GM23338 (cell line): ENCODE results near the gene ZNF878. TPM values are rescaled to one million over a fixed set of nuclear protein-coding genes. Genes with fewer than 3 reads are reported as not detected.

Experiments used
- ATAC-seq: fragments of 200-7000 bp; cut with Tn5 transposase; 3 replicates; pipeline ENCODE4 v1.9.1; 2020
- DNase-seq: peaks from one replicate; pipeline ENCODE4 v3.0.0-alpha.2; 2015; ENCODE audit warnings: low spot score
- H2AFZ ChIP-seq: fragments of 200-600 bp; sonication (generic); 2 replicates; pipeline ENCODE4 v1.8.0; 2016; ENCODE audit warnings: antibody characterized with exemption, mild to moderate bottlenecking, moderate library complexity
- H3F3A ChIP-seq: fragments of 200-600 bp; sonication (generic); replicated peaks from 2 replicates; pipeline ENCODE4 v1.8.0; 2017; ENCODE audit warnings: antibody characterized with exemption, mixed run types, low read depth
- H3K27ac ChIP-seq: fragments of 200-600 bp; sonication (generic); 2 replicates; pipeline ENCODE4 v1.6.1; 2016; ENCODE audit warnings: low read depth
- H3K27me3 ChIP-seq: fragments of 200-600 bp; sonication (generic); 2 replicates; pipeline ENCODE4 v1.8.0; 2016; ENCODE audit warnings: mild to moderate bottlenecking, mixed run types, moderate library complexity; ENCODE audit not compliant: insufficient read depth
- H3K36me3 ChIP-seq: fragments of 200-600 bp; sonication (generic); 2 replicates; pipeline ENCODE4 v1.8.0; 2016; ENCODE audit warnings: mild to moderate bottlenecking; ENCODE audit not compliant: insufficient read depth
- H3K4me1 ChIP-seq: fragments of 200-600 bp; sonication (generic); 2 replicates; pipeline ENCODE4 v1.8.0; 2016; ENCODE audit warnings: mild to moderate bottlenecking, moderate library complexity; ENCODE audit not compliant: insufficient read depth
- H3K4me2 ChIP-seq: fragments of 200-600 bp; sonication (generic); 2 replicates; pipeline ENCODE4 v1.7.1; 2017; ENCODE audit warnings: mixed run types
- H3K4me3 ChIP-seq: fragments of 200-600 bp; sonication (generic); 2 replicates; pipeline ENCODE4 v1.6.1; 2016; ENCODE audit warnings: mixed run types
- H3K79me2 ChIP-seq: fragments of 200-600 bp; sonication (generic); replicated peaks from 2 replicates; pipeline ENCODE4 v1.8.0; 2017; ENCODE audit warnings: mild to moderate bottlenecking; ENCODE audit not compliant: insufficient read depth
- H3K9me2 ChIP-seq: fragments of 200-600 bp; sonication (generic); 2 replicates; pipeline ENCODE4 v1.8.0; 2017; ENCODE audit not compliant: insufficient read depth
- H4K20me1 ChIP-seq: fragments of 200-600 bp; sonication (generic); replicated peaks from 2 replicates; pipeline ENCODE4 v1.8.0; 2017; ENCODE audit warnings: mild to moderate bottlenecking; ENCODE audit not compliant: insufficient read depth
- H3K27ac Mint-ChIP-seq: 2 replicates; pipeline ENCODE4 v1.8.0; 2020; ENCODE audit warnings: inconsistent platforms, mild to moderate bottlenecking, moderate library complexity, mixed read lengths
- H3K27me3 Mint-ChIP-seq: 3 replicates; pipeline ENCODE4 v1.8.0; 2022; ENCODE audit warnings: low read depth, mild to moderate bottlenecking, moderate library complexity, mixed read lengths, inconsistent platforms; ENCODE audit not compliant: insufficient read depth, poor library complexity
- H3K36me3 Mint-ChIP-seq: 3 replicates; pipeline ENCODE4 v1.8.0; 2021; ENCODE audit warnings: low read depth, mild to moderate bottlenecking, inconsistent platforms, moderate library complexity, mixed read lengths
- H3K4me1 Mint-ChIP-seq: 3 replicates; pipeline ENCODE4 v1.8.0; 2020; ENCODE audit warnings: mild to moderate bottlenecking, inconsistent platforms, mixed read lengths
- H3K4me3 Mint-ChIP-seq: 3 replicates; pipeline ENCODE4 v1.8.0; 2021; ENCODE audit warnings: moderate library complexity, mild to moderate bottlenecking, inconsistent platforms, mixed read lengths
- H3K9me3 Mint-ChIP-seq: 3 replicates; pipeline ENCODE4 v1.8.0; 2020; ENCODE audit warnings: moderate library complexity, mild to moderate bottlenecking, inconsistent platforms, mixed read lengths
- CREB1 ChIP-seq: fragments of 250-450 bp; sonication (Bioruptor Pico); IDR thresholded peaks from 2 replicates; pipeline ENCODE4 v1.5.0; 2020; ENCODE audit warnings: low read depth, mild to moderate bottlenecking, moderate library complexity
- EZH2 ChIP-seq: fragments of 200-600 bp; sonication (generic); IDR thresholded peaks from one replicate; pipeline ENCODE4 v1.8.0; 2017; ENCODE audit warnings: antibody characterized with exemption, mild to moderate bottlenecking, low read depth; ENCODE audit not compliant: unreplicated experiment
- EZH2phosphoT487 ChIP-seq: fragments of 200-600 bp; sonication (generic); IDR thresholded peaks from one replicate; pipeline ENCODE4 v1.8.1; 2018; ENCODE audit warnings: antibody characterized with exemption; ENCODE audit not compliant: unreplicated experiment
- JUNB ChIP-seq: IDR thresholded peaks from one replicate; pipeline ENCODE4 v1.6.1; 2016; ENCODE audit warnings: antibody characterized with exemption; ENCODE audit not compliant: unreplicated experiment
- POLR2AphosphoS5 ChIP-seq: IDR thresholded peaks from 2 replicates; pipeline ENCODE4 v1.6.1; 2016; ENCODE audit warnings: antibody characterized with exemption, low read depth
- STAT1 ChIP-seq: IDR thresholded peaks from one replicate; pipeline ENCODE4 v1.6.1; 2016; ENCODE audit warnings: antibody characterized with exemption; ENCODE audit not compliant: unreplicated experiment
- ZNF114 ChIP-seq: fragments of 250-450 bp; sonication (Bioruptor Pico); IDR thresholded peaks from 2 replicates; pipeline ENCODE4 v1.5.0; 2020; ENCODE audit warnings: mild to moderate bottlenecking, moderate library complexity
- ZNF331 ChIP-seq: fragments of 250-450 bp; sonication (Bioruptor Pico); IDR thresholded peaks from 2 replicates; pipeline ENCODE4 v1.5.0; 2020; ENCODE audit warnings: low read depth, mild to moderate bottlenecking, moderate library complexity
- polyA plus RNA-seq: library from polyadenylated mRNA; unstranded; fragments of >200 nt; fragmentation: Nextera tagmentation; extraction: Ambion mirVana; gene quantifications from 2 replicates; pipeline ENCODE4 v1.2.1, GENCODE V29; 2016
- total RNA-seq: library from RNA; depleted of rRNA; stranded (reverse); fragments of >200 nt; shearing (Covaris generic); gene quantifications from 2 replicates; pipeline ENCODE4 v1.2.3, GENCODE V29; 2014
- TF ChIP-seq, protein P1 (sequence below), 2 experiments: fragments of 200-600 bp in 1 of 2; sonication (generic) in 1 of 2; conservative IDR thresholded peaks; 2 replicates each; pipeline versions ENCODE4 v1.5.1 to v1.6.1; 2016 to 2017; ENCODE audit warnings: antibody characterized with exemption in 2 of 2, low read depth in 2 of 2, mild to moderate bottlenecking in 2 of 2, moderate library complexity in 1 of 2
- TF ChIP-seq, protein P2 (sequence below): IDR thresholded peaks from 2 replicates; pipeline ENCODE4 v1.6.1; 2016; ENCODE audit warnings: antibody characterized with exemption
- TF ChIP-seq, protein P3 (sequence below): IDR thresholded peaks from one replicate; pipeline ENCODE4 v1.6.1; 2018; ENCODE audit warnings: antibody characterized with exemption; ENCODE audit not compliant: unreplicated experiment

The ZNF878 gene
- total and polyA plus RNA-seq, 2 experiments from 2014 or later: 8.7 to 16.4 TPM

- H3K27ac Mint-ChIP-seq: no peak within 1 kb of the TSS
- ATAC-seq: peak; percentile 87
Measured at GRCh38 chr19:12064590-12065538, 12.1 kb upstream of the ZNF878 start, which contains the start of gene ZNF844. Gene ZNF844 (plus strand): TSS chr19:12064731. CDS start chr19:12064874, 143 bp downstream.

DNA sequence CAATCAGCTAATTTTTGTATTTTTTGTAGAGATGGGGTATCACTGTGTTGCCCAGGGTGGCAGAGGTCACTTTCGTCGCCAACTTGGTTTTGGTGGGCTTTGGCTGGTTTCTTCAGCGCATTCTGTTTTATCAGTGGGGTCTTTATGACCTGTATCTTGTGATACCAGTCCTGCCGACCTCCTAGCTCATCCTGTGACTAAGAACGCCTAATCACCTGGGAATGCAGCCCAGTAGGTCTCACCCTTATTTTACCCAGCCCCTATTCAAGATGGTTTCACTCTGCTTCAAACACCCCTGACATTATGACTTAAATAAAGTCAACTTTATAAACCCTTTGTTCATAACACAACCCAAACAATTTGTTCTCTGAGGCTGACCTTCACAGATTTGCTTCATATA, 3.0 kb upstream of the ZNF878 start:
- Histone ChIP-seq H3K79me2 (peaks cover 8% of the 10 kb centered on the region), H3K27me3 (peaks cover 4% of the 10 kb centered on the region; the same call in 1 of the 2 replicates), H3K27ac (no peak overlapping the region), H2AFZ (no peak overlapping the region), H3K36me3 (no peaks in the 10 kb centered on the region), H3K4me1 (0 out of 2 replicates have a peak, but pooled peaks cover 4% of the 10 kb centered on the region), H4K20me1 (no peaks in the 10 kb centered on the region), H3K9me2 (no peaks in the 10 kb centered on the region), H3F3A (peaks cover 19% of the 10 kb centered on the region; the same call in 1 of the 2 replicates), H3K4me3 (no peak overlapping the region), H3K4me2 (no peak overlapping the region)
- H3K36me3 Mint-ChIP-seq: peaks cover 46% of the 10 kb centered on the region
- peaks cover 92% of the 10 kb centered on the region for H3K9me3 Mint-ChIP-seq
- no peak for DNase-seq
- no peaks in the 10 kb centered on the region for H3K27me3 Mint-ChIP-seq
- no peak overlapping the region for H3K4me3 Mint-ChIP-seq
- ATAC-seq: no peak
- no peak overlapping the region for H3K27ac Mint-ChIP-seq
- H3K4me1 Mint-ChIP-seq: no peaks in the 10 kb centered on the region
- TF ChIP-seq POLR2AphosphoS5: no peak
- TF ChIP-seq, protein P1, sequence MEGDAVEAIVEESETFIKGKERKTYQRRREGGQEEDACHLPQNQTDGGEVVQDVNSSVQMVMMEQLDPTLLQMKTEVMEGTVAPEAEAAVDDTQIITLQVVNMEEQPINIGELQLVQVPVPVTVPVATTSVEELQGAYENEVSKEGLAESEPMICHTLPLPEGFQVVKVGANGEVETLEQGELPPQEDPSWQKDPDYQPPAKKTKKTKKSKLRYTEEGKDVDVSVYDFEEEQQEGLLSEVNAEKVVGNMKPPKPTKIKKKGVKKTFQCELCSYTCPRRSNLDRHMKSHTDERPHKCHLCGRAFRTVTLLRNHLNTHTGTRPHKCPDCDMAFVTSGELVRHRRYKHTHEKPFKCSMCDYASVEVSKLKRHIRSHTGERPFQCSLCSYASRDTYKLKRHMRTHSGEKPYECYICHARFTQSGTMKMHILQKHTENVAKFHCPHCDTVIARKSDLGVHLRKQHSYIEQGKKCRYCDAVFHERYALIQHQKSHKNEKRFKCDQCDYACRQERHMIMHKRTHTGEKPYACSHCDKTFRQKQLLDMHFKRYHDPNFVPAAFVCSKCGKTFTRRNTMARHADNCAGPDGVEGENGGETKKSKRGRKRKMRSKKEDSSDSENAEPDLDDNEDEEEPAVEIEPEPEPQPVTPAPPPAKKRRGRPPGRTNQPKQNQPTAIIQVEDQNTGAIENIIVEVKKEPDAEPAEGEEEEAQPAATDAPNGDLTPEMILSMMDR (conservative IDR thresholded peaks at IDR 0.05; ENCODE audit: low read depth in 2 of 2): no peak
- TF ChIP-seq ZNF331 (CRISPR knock-in tag): no peak
- TF ChIP-seq, protein P2, sequence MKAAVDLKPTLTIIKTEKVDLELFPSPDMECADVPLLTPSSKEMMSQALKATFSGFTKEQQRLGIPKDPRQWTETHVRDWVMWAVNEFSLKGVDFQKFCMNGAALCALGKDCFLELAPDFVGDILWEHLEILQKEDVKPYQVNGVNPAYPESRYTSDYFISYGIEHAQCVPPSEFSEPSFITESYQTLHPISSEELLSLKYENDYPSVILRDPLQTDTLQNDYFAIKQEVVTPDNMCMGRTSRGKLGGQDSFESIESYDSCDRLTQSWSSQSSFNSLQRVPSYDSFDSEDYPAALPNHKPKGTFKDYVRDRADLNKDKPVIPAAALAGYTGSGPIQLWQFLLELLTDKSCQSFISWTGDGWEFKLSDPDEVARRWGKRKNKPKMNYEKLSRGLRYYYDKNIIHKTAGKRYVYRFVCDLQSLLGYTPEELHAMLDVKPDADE: no peak
- no peak for TF ChIP-seq EZH2
- no peak for TF ChIP-seq EZH2phosphoT487
- no peak for TF ChIP-seq STAT1
- TF ChIP-seq, protein P3, sequence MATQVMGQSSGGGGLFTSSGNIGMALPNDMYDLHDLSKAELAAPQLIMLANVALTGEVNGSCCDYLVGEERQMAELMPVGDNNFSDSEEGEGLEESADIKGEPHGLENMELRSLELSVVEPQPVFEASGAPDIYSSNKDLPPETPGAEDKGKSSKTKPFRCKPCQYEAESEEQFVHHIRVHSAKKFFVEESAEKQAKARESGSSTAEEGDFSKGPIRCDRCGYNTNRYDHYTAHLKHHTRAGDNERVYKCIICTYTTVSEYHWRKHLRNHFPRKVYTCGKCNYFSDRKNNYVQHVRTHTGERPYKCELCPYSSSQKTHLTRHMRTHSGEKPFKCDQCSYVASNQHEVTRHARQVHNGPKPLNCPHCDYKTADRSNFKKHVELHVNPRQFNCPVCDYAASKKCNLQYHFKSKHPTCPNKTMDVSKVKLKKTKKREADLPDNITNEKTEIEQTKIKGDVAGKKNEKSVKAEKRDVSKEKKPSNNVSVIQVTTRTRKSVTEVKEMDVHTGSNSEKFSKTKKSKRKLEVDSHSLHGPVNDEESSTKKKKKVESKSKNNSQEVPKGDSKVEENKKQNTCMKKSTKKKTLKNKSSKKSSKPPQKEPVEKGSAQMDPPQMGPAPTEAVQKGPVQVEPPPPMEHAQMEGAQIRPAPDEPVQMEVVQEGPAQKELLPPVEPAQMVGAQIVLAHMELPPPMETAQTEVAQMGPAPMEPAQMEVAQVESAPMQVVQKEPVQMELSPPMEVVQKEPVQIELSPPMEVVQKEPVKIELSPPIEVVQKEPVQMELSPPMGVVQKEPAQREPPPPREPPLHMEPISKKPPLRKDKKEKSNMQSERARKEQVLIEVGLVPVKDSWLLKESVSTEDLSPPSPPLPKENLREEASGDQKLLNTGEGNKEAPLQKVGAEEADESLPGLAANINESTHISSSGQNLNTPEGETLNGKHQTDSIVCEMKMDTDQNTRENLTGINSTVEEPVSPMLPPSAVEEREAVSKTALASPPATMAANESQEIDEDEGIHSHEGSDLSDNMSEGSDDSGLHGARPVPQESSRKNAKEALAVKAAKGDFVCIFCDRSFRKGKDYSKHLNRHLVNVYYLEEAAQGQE: no peak
- no peak for TF ChIP-seq CREB1
- no peak for TF ChIP-seq JUNB
- no peak for TF ChIP-seq ZNF114 (CRISPR knock-in tag)

More at GRCh38 chr19:12064590-12065538, 12.1 kb upstream of the ZNF878 start, which contains the start of gene ZNF844:
- DNase-seq: peak; percentile 97
- Mint-ChIP-seq H3K27me3 (peaks cover 2% of the 10 kb centered on the region), H3K36me3 (peaks cover 16% of the 10 kb centered on the region; the same call in 2 of the 3 replicates), H3K9me3 (peaks cover 87% of the 10 kb centered on the region), H3K4me1 (no peaks in the 10 kb centered on the region), H3K4me3 (no peak within 1 kb of the TSS)
- H3K4me1 ChIP-seq: peaks cover 6% of the 10 kb centered on the region; the same call in 1 of the 2 replicates
- peak within 1 kb of the TSS; percentile 97 for H3K4me2 ChIP-seq
- no peaks in the 10 kb centered on the region for H3K9me2 ChIP-seq
- no peaks in the 10 kb centered on the region for H3K27me3 ChIP-seq
- no peaks in the 10 kb centered on the region for H3K36me3 ChIP-seq
- H3F3A ChIP-seq: peaks cover 5% of the 10 kb centered on the region; the same call in 1 of the 2 replicates
- TF ChIP-seq POLR2AphosphoS5 (peak; percentile 98), JUNB (no peak)
- TF ChIP-seq, protein P2: 0 out of 2 replicates have a peak, but pooled peaks have one; percentile 48
- H4K20me1 ChIP-seq: no peaks in the 10 kb centered on the region
- peak within 1 kb of the TSS; percentile 94 for H3K4me3 ChIP-seq
- peaks cover 46% of the 10 kb centered on the region for H3K79me2 ChIP-seq
- peak within 1 kb of the TSS; percentile 85 for H3K27ac ChIP-seq
- H2AFZ ChIP-seq: 0 out of 2 replicates have a peak within 1 kb of the TSS, but pooled peaks have one; percentile 59
